Fibroblast of skin of scalp (primary cell): Measurements from ENCODE around the gene PHKG1.
"Not testable (repeated sequence)": the region's sequence is repeated elsewhere in the genome, so short reads cannot be mapped to it uniquely, and the experiment has no call there.

Experiments
- DNase-seq: peaks from one replicate; pipeline ENCODE4 v3.0.0-alpha.2; 2013

PHKG1 gene

GRCh38 chr7:56081626-56082340 lies 11.0 kb downstream of the PHKG1 start:
- DNase-seq = no peak

GRCh38 chr7:56080726-56081435 lies 11.9 kb downstream of the PHKG1 start:
- not testable (repeated sequence) for DNase-seq

- DNase-seq = peak; percentile 34
Measured at GRCh38 chr7:56079450-56080185, 13.1 kb downstream of the PHKG1 start.

- DNase-seq = no peak
Measured at GRCh38 chr7:56078196-56078595, 14.6 kb downstream of the PHKG1 start.

- DNase-seq = no peak
Measured at GRCh38 chr7:56077681-56078080, 15.1 kb downstream of the PHKG1 start.

GRCh38 chr7:56074371-56074791 lies 18.4 kb downstream of the PHKG1 start:
- peak; percentile 77 for DNase-seq

- not testable (repeated sequence) for DNase-seq
Measured at GRCh38 chr7:56066376-56066775, 26.4 kb downstream of the PHKG1 start.

- DNase-seq = peak; percentile 89
Measured at GRCh38 chr7:56063882-56064625, 28.7 kb downstream of the PHKG1 start, which contains the start of gene SUMF2. SUMF2 (plus strand) TSS chr7:56064286; CDS start chr7:56064312, 26 bp downstream.

- DNase-seq = no peak
Measured at GRCh38 chr7:56063500-56063881, 29.3 kb downstream of the PHKG1 start.

GRCh38 chr7:56062382-56062781 lies 30.4 kb downstream of the PHKG1 start:
- no peak for DNase-seq

- DNase-seq = no peak
Measured at GRCh38 chr7:56053993-56054392, 38.8 kb downstream of the PHKG1 start.

GRCh38 chr7:56053379-56053778 lies 39.4 kb downstream of the PHKG1 start:
- DNase-seq = no peak

- DNase-seq = peak; percentile 99
Measured at GRCh38 chr7:56051339-56052191, 41.2 kb downstream of the PHKG1 start, which contains the start of the genes CCT6A and PSPH. CCT6A (plus strand) TSS chr7:56051765; CDS start chr7:56051849, 84 bp downstream. PSPH (minus strand) TSS chr7:56051444; CDS start chr7:56021212, 30,232 bp downstream.

- no peak for DNase-seq
Measured at GRCh38 chr7:56051053-56051338, 41.8 kb downstream of the PHKG1 start.

GRCh38 chr7:56048763-56049162 lies 44.0 kb downstream of the PHKG1 start:
- DNase-seq = not testable (repeated sequence)

GRCh38 chr7:56048245-56048644 lies 44.5 kb downstream of the PHKG1 start:
- DNase-seq = no peak

- not testable (repeated sequence) for DNase-seq
Measured at GRCh38 chr7:56047446-56048116, 45.2 kb downstream of the PHKG1 start.

- peak; percentile 68 for DNase-seq
Measured at GRCh38 chr7:56046721-56047445, 45.9 kb downstream of the PHKG1 start.

GRCh38 chr7:56045758-56046157 lies 47.0 kb downstream of the PHKG1 start:
- not testable (repeated sequence) for DNase-seq

GRCh38 chr7:56040730-56041129 lies 52.0 kb downstream of the PHKG1 start:
- no peak for DNase-seq
